Esophagus muscularis mucosa (tissue), 4 donors: ENCODE measurements around the gene DIDO1. TPM values are rescaled to one million over a fixed set of nuclear protein-coding genes. Genes with fewer than 3 reads are reported as not detected.

Experiments used
- DNase-seq: peaks from one replicate; pipeline ENCODE4 v3.0.0-alpha.2; 2017; ENCODE audit errors: extremely low spot score
- H3K27ac ChIP-seq, 4 donors: fragments of 200-600 bp; sonication (generic); replicated peaks in 1 of 4; 1 replicate in 3 of 4; 2 replicates in 1 of 4; pipeline ENCODE4 v1.5.1; 2016 to 2019; ENCODE audit warnings: mild to moderate bottlenecking in 1 of 4
- H3K27me3 ChIP-seq, 4 donors: fragments of 200-600 bp; sonication (generic); one replicate each; pipeline versions ENCODE4 v1.5.1 to v1.6.0; 2016 to 2019
- H3K36me3 ChIP-seq, 4 donors: fragments of 200-600 bp; sonication (generic); one replicate each; pipeline ENCODE4 v1.5.1; 2016 to 2019
- H3K4me1 ChIP-seq, 4 donors: fragments of 200-600 bp; sonication (generic); one replicate each; pipeline ENCODE4 v1.5.1; 2016 to 2019
- H3K4me3 ChIP-seq, 4 donors: fragments of 200-600 bp; sonication (generic); 1 replicate in 2 of 4; 2 replicates in 2 of 4; pipeline ENCODE4 v1.5.1; 2016 to 2019; ENCODE audit warnings: mild to moderate bottlenecking in 4 of 4, moderate library complexity in 1 of 4
- H3K9me3 ChIP-seq, 4 donors: fragments of 200-600 bp; sonication (generic); 1 replicate in 3 of 4; 2 replicates in 1 of 4; pipeline ENCODE4 v1.5.1; 2016 to 2019
- CTCF ChIP-seq, 3 experiments: fragments of 200-600 bp in 2 of 3; fragments of 450-650 bp in 1 of 3; sonication (generic) in 2 of 3; IDR thresholded peaks; one replicate each; pipeline ENCODE4 v1.5.1; 2017 to 2019; ENCODE audit warnings: antibody characterized with exemption in 3 of 3, mild to moderate bottlenecking in 2 of 3, moderate library complexity in 1 of 3
- EP300 ChIP-seq: sonication (generic); formaldehyde crosslinking; IDR thresholded peaks from one replicate; pipeline ENCODE4 v1.6.1; 2017; ENCODE audit warnings: antibody characterized with exemption
- POLR2A ChIP-seq: fragments of 450-650 bp; IDR thresholded peaks from one replicate; pipeline ENCODE4 v1.6.1; 2017; ENCODE audit warnings: antibody characterized with exemption, moderate library complexity, mild to moderate bottlenecking, low read depth
- POLR2AphosphoS5 ChIP-seq, 2 donors: sonication (generic); formaldehyde crosslinking; IDR thresholded peaks; one replicate each; pipeline ENCODE4 v1.6.1; 2017; ENCODE audit warnings: antibody characterized with exemption in 2 of 2
- WGBS: methylation state at CpG from one replicate; pipeline ENCODE4 v1.1.5; 2018; 5-methylcytosine and 5-hydroxymethylcytosine counted together
- intact Hi-C: fragments of 100-400 bp; cut with DNase I; formaldehyde crosslinking; loops from one replicate; pipeline ENCODE4 v1.15.1; 2023
- total RNA-seq, 4 donors: library from RNA; depleted of rRNA; stranded (reverse); fragments of >200 nt; gene quantifications; one replicate each; pipeline versions ENCODE4 v1.1.0 to v1.2.1, GENCODE V29; 2016

DIDO1 gene
- total RNA-seq, 4 donors from 2014 or later, result 48.9 to 61.6 (median 55.7) TPM

- H3K27ac ChIP-seq, result peak within 1 kb of the TSS; percentile 90 to 96 (median 94)
- no peaks in the 10 kb centered on the region for H3K27me3 ChIP-seq
- WGBS, result 34% methylated on average over 3 of the region's 37 CpGs
- H3K9me3 ChIP-seq, result no peaks in the 10 kb centered on the region
- H3K36me3 ChIP-seq, result peaks cover 0 to 35% (median 29%) of the 10 kb centered on the region in 4 donors
- intact Hi-C loops, result loop anchor here (10.0 kb wide), 1 partner anchor 262 kb away; the partner anchor contains the start of gene YTHDF1
- no peak for DNase-seq
- H3K4me3 ChIP-seq, result peak within 1 kb of the TSS; percentile 46 to 58 (median 49)
- TF ChIP-seq POLR2AphosphoS5 (IDR thresholded peaks at IDR 0.05), result peak in 1 of 2 donors; percentile 44
- no peak for TF ChIP-seq POLR2A
- peak in 1 of 3 experiments; percentile 15 for TF ChIP-seq CTCF (IDR thresholded peaks at IDR 0.05)
- TF ChIP-seq EP300, result no peak
- peaks cover 28 to 32% (median 31%) of the 10 kb centered on the region in 4 donors for H3K4me1 ChIP-seq
Observed at GRCh38 chr20:62952373-62952967, 26.2 kb upstream of the DIDO1 start, which contains the start of gene SLC17A9. TSS of gene SLC17A9 (plus strand) at chr20:62952709. CDS start at chr20:62952831, 122 bp downstream.

GRCh38 chr20:62951896-62952372, 25.6 kb upstream of the DIDO1 start:
- 88% methylated on average over 8 of the region's 8 CpGs for WGBS
- peak overlapping the region; percentile 90 to 96 (median 94) for H3K27ac ChIP-seq
- DNase-seq, result no peak
- TF ChIP-seq EP300 (no peak), CTCF (IDR thresholded peaks at IDR 0.05) (no peak), POLR2AphosphoS5 (IDR thresholded peaks at IDR 0.05) (no peak), POLR2A (no peak)
- H3K36me3 ChIP-seq, result peaks cover 3 to 40% (median 30%) of the 10 kb centered on the region in 4 donors
- peak overlapping the region; percentile 46 to 58 (median 49) for H3K4me3 ChIP-seq
- peaks cover 28 to 32% (median 31%) of the 10 kb centered on the region in 4 donors for H3K4me1 ChIP-seq
- intact Hi-C loops, result loop anchor here (10.0 kb wide), 1 partner anchor 263 kb away; the partner anchor contains the start of gene YTHDF1
- no peaks in the 10 kb centered on the region for H3K9me3 ChIP-seq
- no peaks in the 10 kb centered on the region for H3K27me3 ChIP-seq

- intact Hi-C loops, result loop anchor here (10.0 kb wide), 1 partner anchor 263 kb away; the partner anchor contains the start of gene YTHDF1
- DNase-seq, result no peak
Observed at GRCh38 chr20:62951143-62951895, 25.0 kb upstream of the DIDO1 start.

GRCh38 chr20:62950741-62951140, 24.4 kb upstream of the DIDO1 start:
- 100% methylated on average over 2 of the region's 8 CpGs for WGBS
- Histone ChIP-seq H3K4me3 (no peak overlapping the region), H3K36me3 (peaks cover 15 to 52% (median 39%) of the 10 kb centered on the region in 4 donors), H3K27me3 (no peaks in the 10 kb centered on the region), H3K9me3 (no peaks in the 10 kb centered on the region), H3K4me1 (peaks cover 28 to 32% (median 31%) of the 10 kb centered on the region in 4 donors), H3K27ac (no peak overlapping the region)
- no peak for DNase-seq
- intact Hi-C loops, result loop anchor here (10.0 kb wide), 1 partner anchor 264 kb away; the partner anchor contains the start of gene YTHDF1
- TF ChIP-seq CTCF (IDR thresholded peaks at IDR 0.05), result no peak
- TF ChIP-seq POLR2AphosphoS5 (IDR thresholded peaks at IDR 0.05), result no peak
- TF ChIP-seq POLR2A, result no peak
- no peak for TF ChIP-seq EP300

More at GRCh38 chr20:62951143-62951895, 25.0 kb upstream of the DIDO1 start:
- Histone ChIP-seq H3K4me3 (no peak overlapping the region), H3K9me3 (no peaks in the 10 kb centered on the region), H3K27ac (peak overlapping the region; percentile 90 to 96 (median 94)), H3K36me3 (peaks cover 9 to 46% (median 33%) of the 10 kb centered on the region in 4 donors), H3K4me1 (peaks cover 31 to 32% (median 31%) of the 10 kb centered on the region in 4 donors), H3K27me3 (no peaks in the 10 kb centered on the region)
- 91% methylated on average over 11 of the region's 11 CpGs for WGBS
- TF ChIP-seq CTCF (IDR thresholded peaks at IDR 0.05) (no peak), POLR2A (no peak), EP300 (no peak), POLR2AphosphoS5 (IDR thresholded peaks at IDR 0.05) (no peak)
